Keratinocyte (primary cell): ENCODE results near the gene CACNA1C. TPM values are rescaled to one million over a fixed set of nuclear protein-coding genes. Genes with fewer than 3 reads are reported as not detected.

ENCODE experiments used
- DNase-seq: peaks from one replicate; pipeline ENCODE4 v3.0.0-alpha.2; 2011; ENCODE audit warnings: low read depth, missing footprints, low spot score
- FAIRE-seq: peaks from 2 replicates; lab custom pipeline; 2011; peaks lifted over from hg19 to GRCh38; lab: Jason Lieb, UNC
- H2AFZ ChIP-seq: 2 replicates; pipeline ENCODE4 v1.6.0; 2012; ENCODE audit warnings: low read length, control low read depth, inconsistent platforms; ENCODE audit not compliant: control insufficient read depth
- H3K27ac ChIP-seq: 2 replicates; pipeline ENCODE4 v1.5.1; 2011; ENCODE audit warnings: low read length; ENCODE audit not compliant: control insufficient read depth, insufficient read depth
- H3K27me3 ChIP-seq: 3 replicates; pipeline ENCODE4 v1.6.0; 2011; ENCODE audit warnings: low read length; ENCODE audit not compliant: control insufficient read depth, insufficient read depth; ENCODE audit errors: extremely low read depth
- H3K36me3 ChIP-seq, 2 experiments: 2 replicates in 1 of 2; 3 replicates in 1 of 2; pipeline ENCODE4 v1.5.1; 2011; ENCODE audit warnings: low read length in 2 of 2, mild to moderate bottlenecking in 1 of 2; ENCODE audit not compliant: control insufficient read depth in 2 of 2, insufficient read depth in 2 of 2; ENCODE audit errors: extremely low read depth in 1 of 2
- H3K4me1 ChIP-seq: 3 replicates; pipeline ENCODE4 v1.5.1; 2011; ENCODE audit warnings: low read length; ENCODE audit not compliant: control insufficient read depth, insufficient read depth; ENCODE audit errors: extremely low read depth
- H3K4me2 ChIP-seq: 3 replicates; pipeline ENCODE4 v1.6.0; 2011; ENCODE audit warnings: low read depth, low read length; ENCODE audit not compliant: control insufficient read depth, insufficient read depth; ENCODE audit errors: extremely low read depth
- H3K4me3 ChIP-seq, 3 experiments: fragments of 200-600 bp in 1 of 3; sonication (generic) in 1 of 3; 2 replicates in 2 of 3; 3 replicates in 1 of 3; pipeline ENCODE4 v1.5.1; 2011 to 2016; ENCODE audit warnings: low read length in 3 of 3, mild to moderate bottlenecking in 3 of 3, control low read depth in 2 of 3, inconsistent platforms in 1 of 3, low read depth in 1 of 3, mixed read lengths in 1 of 3, mixed run types in 1 of 3, moderate library complexity in 1 of 3; ENCODE audit not compliant: control insufficient read depth in 2 of 3, insufficient read depth in 2 of 3; ENCODE audit errors: extremely low read depth in 1 of 3
- H3K79me2 ChIP-seq: 2 replicates; pipeline ENCODE4 v1.6.0; 2012; ENCODE audit warnings: low read length; ENCODE audit not compliant: control insufficient read depth, insufficient read depth
- H3K9ac ChIP-seq: 3 replicates; pipeline ENCODE4 v1.6.0; 2011; ENCODE audit warnings: low read length; ENCODE audit not compliant: control insufficient read depth, insufficient read depth; ENCODE audit errors: extremely low read depth
- H3K9me1 ChIP-seq: 3 replicates; pipeline ENCODE4 v1.6.0; 2011; ENCODE audit warnings: low read length; ENCODE audit not compliant: control insufficient read depth, insufficient read depth; ENCODE audit errors: extremely low read depth
- H3K9me3 ChIP-seq: 2 replicates; pipeline ENCODE4 v1.5.1; 2012; ENCODE audit warnings: low read depth, low read length; ENCODE audit not compliant: control insufficient read depth
- H4K20me1 ChIP-seq: 3 replicates; pipeline ENCODE4 v1.6.0; 2011; ENCODE audit warnings: low read length; ENCODE audit not compliant: control insufficient read depth, insufficient read depth; ENCODE audit errors: extremely low read depth
- CTCF ChIP-seq, 3 experiments: IDR thresholded peaks in 1 of 3; conservative IDR thresholded peaks in 1 of 3; optimal IDR thresholded peaks in 1 of 3; 2 replicates in 2 of 3; 3 replicates in 1 of 3; pipeline versions ENCODE3 to v1.5.1; 2011; ENCODE audit warnings: low read length in 3 of 3, mild to moderate bottlenecking in 3 of 3, moderate library complexity in 2 of 3, control low read depth in 1 of 3, inconsistent platforms in 1 of 3; ENCODE audit not compliant: insufficient read depth in 2 of 3; ENCODE audit errors: extremely low read depth in 1 of 3
- EZH2 ChIP-seq: IDR thresholded peaks from one replicate; pipeline ENCODE4 v1.6.1; 2012; ENCODE audit warnings: inconsistent platforms, mild to moderate bottlenecking, low read length, moderate library complexity
- dilution Hi-C: fragments of 300-500 bp; cut with MboI; formaldehyde crosslinking; loops from one replicate; pipeline ENCODE4 v1.7.0; 2020; ENCODE audit warnings: low sequenced_read_pairs; ENCODE audit not compliant: extremely low pct_ligation_motif_present
- polyA plus RNA-seq, 5 experiments: library from polyadenylated mRNA; depleted of rRNA in 3 of 5; stranded (reverse) in 3 of 5; stranded (forward) in 1 of 5; unstranded in 1 of 5; fragments of >200 nt; gene quantifications; 1 replicate in 1 of 5; 2 replicates in 3 of 5; 3 replicates in 1 of 5; pipeline versions ENCODE4 v1.2.1 to v1.2.3, GENCODE V29; 2011 to 2012; ENCODE audit warnings: missing spikeins in 2 of 5, low read depth in 1 of 5, low replicate concordance in 1 of 5

The CACNA1C gene
- polyA plus RNA-seq, 1 donor (not counting 4 experiments of a cell fraction or from before 2014, with no cell fraction given): not detected

DNA sequence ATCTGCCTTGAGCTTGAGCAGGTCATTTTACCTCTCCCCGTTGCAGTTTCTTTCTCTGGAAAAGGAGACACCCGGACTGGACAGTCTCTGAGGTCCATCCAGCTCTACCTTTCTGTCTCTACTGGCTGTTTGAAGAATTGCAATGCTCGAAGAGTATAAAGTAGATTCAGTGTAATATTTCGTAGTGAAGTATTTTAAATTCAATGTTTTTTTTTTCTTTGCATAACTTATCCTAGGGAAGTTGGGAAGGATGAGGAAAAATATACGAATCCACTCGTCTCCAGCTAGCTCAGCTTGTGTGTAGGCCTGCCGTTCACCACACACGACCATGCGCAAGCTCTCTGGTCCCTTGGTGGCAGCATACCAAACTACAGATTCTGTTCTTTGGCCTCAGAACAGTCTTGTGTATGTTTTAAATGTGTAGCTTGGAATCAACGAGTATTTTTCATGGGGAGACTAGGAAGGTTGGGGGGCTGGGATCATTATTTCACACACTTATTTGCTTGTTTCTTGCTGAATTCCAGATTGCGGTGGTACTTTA, 307.9 kb downstream of the CACNA1C start:
- no peaks in the 10 kb centered on the region for H3K9me3 ChIP-seq
- H3K9ac ChIP-seq: no peak overlapping the region
- no peaks in the 10 kb centered on the region for H3K36me3 ChIP-seq
- no peak for FAIRE-seq
- H3K79me2 ChIP-seq: no peaks in the 10 kb centered on the region
- no peaks in the 10 kb centered on the region for H3K9me1 ChIP-seq
- dilution Hi-C loops: no loop called here
- H3K4me1 ChIP-seq: no peaks in the 10 kb centered on the region
- no peak overlapping the region for H3K4me3 ChIP-seq
- no peak overlapping the region for H3K27ac ChIP-seq
- no peak for DNase-seq
- H4K20me1 ChIP-seq: no peaks in the 10 kb centered on the region
- peaks cover 3% of the 10 kb centered on the region for H3K27me3 ChIP-seq
- no peak for TF ChIP-seq CTCF (optimal IDR thresholded peaks at IDR 0.05 in 1 of 3, IDR thresholded peaks at IDR 0.05 in 1 of 3, conservative IDR thresholded peaks at IDR 0.05 in 1 of 3; ENCODE audit: extremely low read depth in 1 of 3, insufficient read depth in 2 of 3, low read length in 3 of 3)
- no peak for TF ChIP-seq EZH2
- H2AFZ ChIP-seq: no peak overlapping the region
- H3K4me2 ChIP-seq: no peak overlapping the region

DNA sequence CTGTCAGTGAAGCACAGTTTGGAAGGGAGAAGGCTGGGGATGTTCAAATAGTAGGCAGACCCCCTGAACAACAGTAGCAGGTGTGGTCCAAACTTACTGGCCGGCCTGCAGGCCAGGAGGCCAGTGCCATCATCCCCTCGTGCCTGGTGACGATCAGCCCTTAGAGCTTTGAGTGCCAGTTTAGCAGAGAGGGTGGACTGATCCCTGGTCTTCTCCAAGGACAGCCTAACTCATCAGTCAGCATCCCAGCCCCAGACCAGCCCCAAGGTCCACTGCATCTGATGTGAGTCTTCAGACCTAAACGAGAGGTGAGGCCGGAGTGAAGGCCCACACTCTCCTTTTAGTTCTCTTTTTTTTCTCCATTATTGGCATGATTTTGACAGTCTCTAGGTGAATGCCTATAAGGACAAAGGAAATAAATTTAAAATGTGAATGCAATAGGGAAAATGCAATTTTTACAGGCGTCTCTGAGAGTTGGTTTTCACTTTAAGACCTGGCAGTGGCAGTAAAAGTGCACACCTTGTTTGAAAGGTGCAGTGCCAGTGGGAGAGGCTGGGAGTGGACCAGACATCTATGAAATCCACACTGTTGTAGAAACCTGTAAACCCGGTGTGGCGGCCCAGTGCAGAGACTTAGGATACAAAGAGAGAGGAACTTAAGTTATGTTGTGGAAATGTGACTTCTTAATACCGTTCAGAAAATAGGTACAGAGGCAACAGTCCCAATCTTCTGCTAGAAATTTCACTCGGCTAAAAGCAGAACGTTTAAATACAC, 311.2 kb downstream of the CACNA1C start:
- TF ChIP-seq CTCF (optimal IDR thresholded peaks at IDR 0.05 in 1 of 3, IDR thresholded peaks at IDR 0.05 in 1 of 3, conservative IDR thresholded peaks at IDR 0.05 in 1 of 3; ENCODE audit: extremely low read depth in 1 of 3, insufficient read depth in 2 of 3, low read length in 3 of 3): no peak
- no peak for TF ChIP-seq EZH2
- Histone ChIP-seq H3K4me1 (no peaks in the 10 kb centered on the region), H3K27me3 (peaks cover 3% of the 10 kb centered on the region), H3K4me3 (no peak overlapping the region), H4K20me1 (no peaks in the 10 kb centered on the region), H3K4me2 (no peak overlapping the region), H3K79me2 (no peaks in the 10 kb centered on the region), H3K9me3 (no peaks in the 10 kb centered on the region), H3K9me1 (no peaks in the 10 kb centered on the region), H3K36me3 (no peaks in the 10 kb centered on the region), H2AFZ (no peak overlapping the region), H3K27ac (no peak overlapping the region), H3K9ac (no peak overlapping the region)
- dilution Hi-C loops: no loop called here
- FAIRE-seq (no peak), DNase-seq (no peak)
